NCI-H1417 treated with DMSO at 0.1 percent for 48 hours (cell line): ENCODE data around the gene HYPK.

ENCODE experiments used
- DNase-seq: peaks from one replicate; lab custom pipeline; 2025; lab: John Stamatoyannopoulos, UW

The HYPK gene

DNA sequence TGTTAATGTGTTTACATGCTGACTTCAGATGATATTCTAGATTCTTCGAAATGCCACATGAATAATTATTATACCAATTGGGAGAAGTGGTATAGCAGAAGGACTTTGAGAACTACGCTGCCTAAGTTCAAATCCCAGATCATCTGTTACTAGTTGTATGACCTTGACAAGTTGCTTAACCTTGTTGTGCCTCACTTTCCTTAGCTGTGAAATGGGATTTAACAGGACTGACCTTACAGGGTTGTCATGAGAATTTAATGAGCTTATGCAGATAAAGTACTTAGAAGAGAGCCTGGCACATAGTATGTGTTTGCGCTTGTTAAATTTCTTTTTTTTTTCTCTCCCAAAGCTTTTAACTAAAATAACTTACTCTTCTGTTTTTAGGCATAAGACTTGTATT, 50.9 kb downstream of the HYPK start:
- no peak for DNase-seq

DNA sequence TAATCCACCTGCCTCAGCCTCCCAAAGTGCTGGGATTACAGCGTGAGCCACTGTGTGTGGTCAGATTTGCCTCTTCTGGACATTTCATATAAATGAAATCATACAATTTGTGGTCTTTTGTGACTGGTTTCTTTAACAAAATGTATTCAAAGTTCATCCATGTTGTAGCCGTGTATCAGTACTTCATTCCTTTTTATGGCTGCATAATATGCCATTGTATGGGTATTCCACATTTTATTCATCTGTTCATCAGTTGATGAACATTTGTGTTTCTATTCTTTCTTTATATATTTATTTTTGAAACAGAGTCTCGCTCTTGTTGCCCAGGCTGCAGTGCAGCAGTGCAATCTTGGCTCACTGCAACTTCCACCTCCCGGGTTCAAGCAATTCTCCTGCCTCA, 52.2 kb downstream of the HYPK start:
- no peak for DNase-seq
